Body of pancreas (tissue), 4 donors: ENCODE measurements around the gene MTRFR. TPM values are rescaled to one million over a fixed set of nuclear protein-coding genes. Genes with fewer than 3 reads are reported as not detected.

Experiments used
- ATAC-seq: fragments of 150-250 bp; one replicate; pipeline ENCODE4 v1.9.1; 2016
- DNase-seq, 4 donors: peaks; one replicate each; pipeline ENCODE4 v3.0.0-alpha.2; 2019
- H3K27ac ChIP-seq, 4 donors: fragments of 200-600 bp; sonication (generic); 1 replicate in 3 of 4; 2 replicates in 1 of 4; pipeline versions ENCODE4 v1.5.1 to v1.6.1; 2016 to 2019; ENCODE audit warnings: mild to moderate bottlenecking in 1 of 4, mixed read lengths in 1 of 4, moderate library complexity in 1 of 4
- H3K27me3 ChIP-seq, 2 donors: fragments of 200-600 bp; sonication (generic); one replicate each; pipeline ENCODE4 v1.6.0; 2016; ENCODE audit warnings: mild to moderate bottlenecking in 1 of 2
- H3K36me3 ChIP-seq, 2 donors: fragments of 200-600 bp; sonication (generic); replicated peaks in 1 of 2; 2 replicates each; pipeline ENCODE4 v1.5.1; 2016; ENCODE audit warnings: low read depth in 2 of 2; ENCODE audit not compliant: insufficient read depth in 1 of 2
- H3K4me1 ChIP-seq: fragments of 200-600 bp; sonication (generic); one replicate; pipeline ENCODE4 v1.6.0; 2016
- H3K4me3 ChIP-seq, 2 donors: fragments of 200-600 bp; sonication (generic); 1 replicate in 1 of 2; 2 replicates in 1 of 2; pipeline ENCODE4 v1.5.1; 2016 to 2019
- H3K9me3 ChIP-seq, 3 donors: fragments of 200-600 bp; sonication (generic); 1 replicate in 2 of 3; 2 replicates in 1 of 3; pipeline ENCODE4 v1.5.1; 2016
- CTCF ChIP-seq, 7 experiments: fragments of 450-650 bp in 4 of 7; fragments of 200-600 bp in 3 of 7; sonication (generic) in 3 of 7; IDR thresholded peaks; one replicate each; pipeline ENCODE4 v1.5.1; 2016 to 2019; ENCODE audit warnings: antibody characterized with exemption in 7 of 7
- POLR2A ChIP-seq, 3 donors: fragments of 450-650 bp; IDR thresholded peaks; one replicate each; pipeline ENCODE4 v1.6.1; 2016; ENCODE audit warnings: antibody characterized with exemption in 3 of 3, mild to moderate bottlenecking in 2 of 3
- WGBS, 2 donors: methylation state at CpG; one replicate each; pipeline ENCODE4 v1.1.5; 2017; 5-methylcytosine and 5-hydroxymethylcytosine counted together
- intact Hi-C: fragments of 100-400 bp; cut with DNase I; formaldehyde crosslinking; loops from one replicate; pipeline ENCODE4 v1.15.1; 2023
- total RNA-seq, 2 donors: library from RNA; depleted of rRNA; stranded (reverse); fragments of >200 nt; gene quantifications; one replicate each; pipeline ENCODE4 v1.1.0, GENCODE V29; 2016

The MTRFR gene
- total RNA-seq, 2 donors from 2014 or later = 4.9 to 8.2 TPM

- ATAC-seq = no peak
- TF ChIP-seq POLR2A (IDR thresholded peaks at IDR 0.05) = no peak
- no peak for TF ChIP-seq CTCF (IDR thresholded peaks at IDR 0.05)
- Histone ChIP-seq H3K36me3 (peaks cover 0 to 6% of the 10 kb centered on the region in 2 donors), H3K27me3 (no peaks in the 10 kb centered on the region), H3K4me1 (peaks cover 4% of the 10 kb centered on the region), H3K9me3 (no peaks in the 10 kb centered on the region), H3K27ac (no peak overlapping the region), H3K4me3 (no peak overlapping the region)
- DNase-seq = no peak
- 85 to 90% methylated on average over 7 to 8 of the region's 8 CpGs for WGBS, 2 donors
- intact Hi-C loops = loop anchor here (10.0 kb wide), 1 partner anchor 311 kb away; no protein-coding TSS in a partner anchor
Measured at GRCh38 chr12:123263196-123263817, 30.1 kb downstream of the MTRFR start.

- Histone ChIP-seq H3K4me3 (no peak overlapping the region), H3K27me3 (no peaks in the 10 kb centered on the region), H3K27ac (no peak overlapping the region), H3K36me3 (peaks cover 0 to 6% of the 10 kb centered on the region in 2 donors), H3K9me3 (no peaks in the 10 kb centered on the region), H3K4me1 (peaks cover 18% of the 10 kb centered on the region)
- DNase-seq (no peak), ATAC-seq (no peak)
- TF ChIP-seq POLR2A (IDR thresholded peaks at IDR 0.05) = no peak
- TF ChIP-seq CTCF (IDR thresholded peaks at IDR 0.05) = peak in 1 of 7 experiments; percentile 10
- WGBS, 2 donors = 55 to 77% methylated on average over 4 to 6 of the region's 7 CpGs
- intact Hi-C loops = loop anchor here (10.0 kb wide), 1 partner anchor 310 kb away; no protein-coding TSS in a partner anchor
Measured at GRCh38 chr12:123264642-123265041, 31.4 kb downstream of the MTRFR start.

GRCh38 chr12:123265851-123266678 lies 32.8 kb downstream of the MTRFR start:
- Histone ChIP-seq H3K27ac (no peak overlapping the region), H3K9me3 (no peaks in the 10 kb centered on the region), H3K36me3 (peaks cover 0 to 3% of the 10 kb centered on the region in 2 donors), H3K4me1 (peaks cover 28% of the 10 kb centered on the region), H3K4me3 (no peak overlapping the region), H3K27me3 (no peaks in the 10 kb centered on the region)
- WGBS, 2 donors = 90 to 91% methylated on average over 21 to 35 of the region's 35 CpGs
- no peak for DNase-seq
- TF ChIP-seq POLR2A (IDR thresholded peaks at IDR 0.05) (no peak), CTCF (IDR thresholded peaks at IDR 0.05) (no peak)
- intact Hi-C loops = loop anchor here (10.0 kb wide), 1 partner anchor 309 kb away; no protein-coding TSS in a partner anchor
- no peak for ATAC-seq

- Histone ChIP-seq H3K4me1 (peaks cover 28% of the 10 kb centered on the region), H3K27me3 (no peaks in the 10 kb centered on the region), H3K27ac (no peak overlapping the region), H3K4me3 (no peak overlapping the region), H3K36me3 (peaks cover 0 to 3% of the 10 kb centered on the region in 2 donors), H3K9me3 (no peaks in the 10 kb centered on the region)
- TF ChIP-seq POLR2A (IDR thresholded peaks at IDR 0.05) (no peak), CTCF (IDR thresholded peaks at IDR 0.05) (no peak)
- no peak for ATAC-seq
- DNase-seq = no peak
- 85 to 87% methylated on average over 13 to 19 of the region's 19 CpGs for WGBS, 2 donors
- intact Hi-C loops = loop anchor here (10.0 kb wide), 1 partner anchor 308 kb away; no protein-coding TSS in a partner anchor
Measured at GRCh38 chr12:123266679-123267277, 33.5 kb downstream of the MTRFR start.
